Dedifferentiated amniotic fluid mesenchymal stem cell (primary cell): Measurements from ENCODE around the gene FHL1.
A peak's percentile ranks its signal among the peaks of the same experiment; 100 is the strongest.

Experiments used
- DNase-seq: peaks from one replicate; pipeline ENCODE4 v3.0.0-alpha.2; 2016; ENCODE audit errors: extremely low spot score

The FHL1 gene

GRCh38 chrX:136185401-136186022 is 38.2 kb downstream of the FHL1 start:
- DNase-seq = no peak

GRCh38 chrX:136186023-136186413 is 38.7 kb downstream of the FHL1 start:
- DNase-seq = no peak

GRCh38 chrX:136189222-136189621 is 41.9 kb downstream of the FHL1 start:
- no peak for DNase-seq

- DNase-seq = no peak
These were observed 42.8 kb downstream of the FHL1 start for GRCh38 chrX:136190038-136190713.

- no peak for DNase-seq
These were observed 43.8 kb downstream of the FHL1 start for GRCh38 chrX:136191171-136191570.

GRCh38 chrX:136192135-136192534 is 44.8 kb downstream of the FHL1 start:
- DNase-seq = no peak

- no peak for DNase-seq
These were observed 45.6 kb downstream of the FHL1 start for GRCh38 chrX:136192839-136193414.

- no peak for DNase-seq
These were observed 46.4 kb downstream of the FHL1 start for GRCh38 chrX:136193771-136194170.

GRCh38 chrX:136194536-136194935 is 47.2 kb downstream of the FHL1 start:
- DNase-seq = no peak

GRCh38 chrX:136195247-136195646 is 47.9 kb downstream of the FHL1 start:
- DNase-seq = no peak

- DNase-seq = no peak
These were observed 49.4 kb downstream of the FHL1 start for GRCh38 chrX:136196691-136197155.

- DNase-seq = no peak
These were observed 50.7 kb downstream of the FHL1 start for GRCh38 chrX:136198010-136198409.

- DNase-seq = no peak
These were observed 51.4 kb downstream of the FHL1 start for GRCh38 chrX:136198678-136199243.

GRCh38 chrX:136199365-136199764 is 52.0 kb downstream of the FHL1 start:
- no peak for DNase-seq

GRCh38 chrX:136200466-136200865 is 53.1 kb downstream of the FHL1 start:
- no peak for DNase-seq

- no peak for DNase-seq
These were observed 54.3 kb downstream of the FHL1 start for GRCh38 chrX:136201601-136202000.

- peak; percentile 48 for DNase-seq
These were observed 55.6 kb downstream of the FHL1 start for GRCh38 chrX:136202889-136203288.

- DNase-seq = no peak
These were observed 56.1 kb downstream of the FHL1 start for GRCh38 chrX:136203438-136203837.

GRCh38 chrX:136203951-136204350 is 56.6 kb downstream of the FHL1 start:
- DNase-seq = no peak

GRCh38 chrX:136204571-136204970 is 57.2 kb downstream of the FHL1 start:
- DNase-seq = peak; percentile 68

- no peak for DNase-seq
These were observed 58.6 kb downstream of the FHL1 start for GRCh38 chrX:136205882-136206380.

GRCh38 chrX:136206916-136207315 is 59.6 kb downstream of the FHL1 start:
- no peak for DNase-seq

GRCh38 chrX:136207546-136207945 is 60.2 kb downstream of the FHL1 start:
- DNase-seq = no peak
